ENCODE data around the gene VAV1.
"Not testable (repeated sequence)": the region's sequence is repeated elsewhere in the genome, so short reads cannot be mapped to it uniquely, and the experiment has no call there.

The VAV1 gene

GRCh38 chr19:6826281-6826920, 53.9 kb downstream of the VAV1 start:
- no peaks in the 10 kb centered on the region for H3K36me3 ChIP-seq (ENCODE audit: control insufficient read depth, insufficient read depth, low read length)
- no peak overlapping the region for H3K9ac ChIP-seq (ENCODE audit: low read depth, low read length)
- no peaks in the 10 kb centered on the region for H3K4me1 ChIP-seq (ENCODE audit: control insufficient read depth, insufficient read depth, low read length)
- H3K27me3 ChIP-seq (ENCODE audit: control insufficient read depth, insufficient read depth, low read length), result no peaks in the 10 kb centered on the region
- no peak overlapping the region for H3K4me3 ChIP-seq (ENCODE audit: low read depth, low read length)
- no peak overlapping the region for H3K27ac ChIP-seq (ENCODE audit: low read depth, low read length)
- H3K9me3 ChIP-seq (ENCODE audit: control insufficient read depth, insufficient read depth, low read length), result peaks cover 40% of the 10 kb centered on the region

- H3K27me3 ChIP-seq (ENCODE audit: control insufficient read depth, insufficient read depth, low read length), result no peaks in the 10 kb centered on the region
- no peaks in the 10 kb centered on the region for H3K36me3 ChIP-seq (ENCODE audit: control insufficient read depth, insufficient read depth, low read length)
Observed at GRCh38 chr19:6828306-6828697, 55.8 kb downstream of the VAV1 start.

GRCh38 chr19:6828698-6829633, 56.5 kb downstream of the VAV1 start:
- Histone ChIP-seq H3K9me3 (ENCODE audit: control insufficient read depth, insufficient read depth, low read length) (peaks cover 58% of the 10 kb centered on the region), H3K4me3 (ENCODE audit: low read depth, low read length) (no peak overlapping the region), H3K4me1 (ENCODE audit: control insufficient read depth, insufficient read depth, low read length) (no peaks in the 10 kb centered on the region), H3K27ac (ENCODE audit: low read depth, low read length) (no peak overlapping the region), H3K9ac (ENCODE audit: low read depth, low read length) (no peak overlapping the region), H3K36me3 (ENCODE audit: control insufficient read depth, insufficient read depth, low read length) (no peaks in the 10 kb centered on the region), H3K27me3 (ENCODE audit: control insufficient read depth, insufficient read depth, low read length) (no peaks in the 10 kb centered on the region)

More at GRCh38 chr19:6828306-6828697, 55.8 kb downstream of the VAV1 start:
- peaks cover 53% of the 10 kb centered on the region for H3K9me3 ChIP-seq (ENCODE audit: control insufficient read depth, insufficient read depth, low read length)
- H3K27ac ChIP-seq (ENCODE audit: low read depth, low read length), result no peak overlapping the region
- no peak overlapping the region for H3K4me3 ChIP-seq (ENCODE audit: low read depth, low read length)
- no peak overlapping the region for H3K9ac ChIP-seq (ENCODE audit: low read depth, low read length)
- H3K4me1 ChIP-seq (ENCODE audit: control insufficient read depth, insufficient read depth, low read length), result no peaks in the 10 kb centered on the region

GRCh38 chr19:6829829-6830228, 57.3 kb downstream of the VAV1 start:
- H3K27ac ChIP-seq (ENCODE audit: low read depth, low read length); H3K36me3 ChIP-seq (ENCODE audit: control insufficient read depth, insufficient read depth, low read length): not testable (repeated sequence)

GRCh38 chr19:6831084-6831483, 58.6 kb downstream of the VAV1 start:
- H3K9ac ChIP-seq (ENCODE audit: low read depth, low read length); H3K27me3 ChIP-seq (ENCODE audit: control insufficient read depth, insufficient read depth, low read length): not testable (repeated sequence)

More at GRCh38 chr19:6829829-6830228, 57.3 kb downstream of the VAV1 start:
- not testable (repeated sequence) for H3K4me1 ChIP-seq (ENCODE audit: control insufficient read depth, insufficient read depth, low read length); H3K4me3 ChIP-seq (ENCODE audit: low read depth, low read length); H3K27me3 ChIP-seq (ENCODE audit: control insufficient read depth, insufficient read depth, low read length); H3K9ac ChIP-seq (ENCODE audit: low read depth, low read length)
- peaks cover 60% of the 10 kb centered on the region for H3K9me3 ChIP-seq (ENCODE audit: control insufficient read depth, insufficient read depth, low read length)

GRCh38 chr19:6832412-6832811, 59.9 kb downstream of the VAV1 start:
- H3K27ac ChIP-seq (ENCODE audit: low read depth, low read length), result no peak overlapping the region
- H3K4me1 ChIP-seq (ENCODE audit: control insufficient read depth, insufficient read depth, low read length), result no peaks in the 10 kb centered on the region
- H3K27me3 ChIP-seq (ENCODE audit: control insufficient read depth, insufficient read depth, low read length), result no peaks in the 10 kb centered on the region
- no peaks in the 10 kb centered on the region for H3K36me3 ChIP-seq (ENCODE audit: control insufficient read depth, insufficient read depth, low read length)
- H3K9me3 ChIP-seq (ENCODE audit: control insufficient read depth, insufficient read depth, low read length), result peaks cover 63% of the 10 kb centered on the region
- no peak overlapping the region for H3K9ac ChIP-seq (ENCODE audit: low read depth, low read length)
- no peak overlapping the region for H3K4me3 ChIP-seq (ENCODE audit: low read depth, low read length)

More at GRCh38 chr19:6831084-6831483, 58.6 kb downstream of the VAV1 start:
- H3K36me3 ChIP-seq (ENCODE audit: control insufficient read depth, insufficient read depth, low read length); H3K4me3 ChIP-seq (ENCODE audit: low read depth, low read length); H3K4me1 ChIP-seq (ENCODE audit: control insufficient read depth, insufficient read depth, low read length); H3K27ac ChIP-seq (ENCODE audit: low read depth, low read length): not testable (repeated sequence)
- peaks cover 58% of the 10 kb centered on the region for H3K9me3 ChIP-seq (ENCODE audit: control insufficient read depth, insufficient read depth, low read length)

GRCh38 chr19:6833166-6833790, 60.8 kb downstream of the VAV1 start:
- Histone ChIP-seq H3K36me3 (ENCODE audit: control insufficient read depth, insufficient read depth, low read length) (no peaks in the 10 kb centered on the region), H3K4me1 (ENCODE audit: control insufficient read depth, insufficient read depth, low read length) (no peaks in the 10 kb centered on the region), H3K9me3 (ENCODE audit: control insufficient read depth, insufficient read depth, low read length) (peaks cover 55% of the 10 kb centered on the region)

GRCh38 chr19:6834433-6834832, 61.9 kb downstream of the VAV1 start:
- H3K4me1 ChIP-seq (ENCODE audit: control insufficient read depth, insufficient read depth, low read length), result no peaks in the 10 kb centered on the region
- no peak overlapping the region for H3K9ac ChIP-seq (ENCODE audit: low read depth, low read length)
- no peaks in the 10 kb centered on the region for H3K36me3 ChIP-seq (ENCODE audit: control insufficient read depth, insufficient read depth, low read length)

More at GRCh38 chr19:6833166-6833790, 60.8 kb downstream of the VAV1 start:
- Histone ChIP-seq H3K4me3 (ENCODE audit: low read depth, low read length) (no peak overlapping the region), H3K9ac (ENCODE audit: low read depth, low read length) (no peak overlapping the region), H3K27me3 (ENCODE audit: control insufficient read depth, insufficient read depth, low read length) (no peaks in the 10 kb centered on the region), H3K27ac (ENCODE audit: low read depth, low read length) (no peak overlapping the region)

GRCh38 chr19:6835501-6835900, 63.0 kb downstream of the VAV1 start:
- Histone ChIP-seq H3K36me3 (ENCODE audit: control insufficient read depth, insufficient read depth, low read length) (no peaks in the 10 kb centered on the region), H3K9me3 (ENCODE audit: control insufficient read depth, insufficient read depth, low read length) (peaks cover 49% of the 10 kb centered on the region), H3K4me1 (ENCODE audit: control insufficient read depth, insufficient read depth, low read length) (no peaks in the 10 kb centered on the region), H3K4me3 (ENCODE audit: low read depth, low read length) (no peak overlapping the region), H3K27me3 (ENCODE audit: control insufficient read depth, insufficient read depth, low read length) (no peaks in the 10 kb centered on the region), H3K9ac (ENCODE audit: low read depth, low read length) (no peak overlapping the region), H3K27ac (ENCODE audit: low read depth, low read length) (no peak overlapping the region)

More at GRCh38 chr19:6834433-6834832, 61.9 kb downstream of the VAV1 start:
- Histone ChIP-seq H3K4me3 (ENCODE audit: low read depth, low read length) (no peak overlapping the region), H3K27ac (ENCODE audit: low read depth, low read length) (no peak overlapping the region), H3K9me3 (ENCODE audit: control insufficient read depth, insufficient read depth, low read length) (peaks cover 49% of the 10 kb centered on the region), H3K27me3 (ENCODE audit: control insufficient read depth, insufficient read depth, low read length) (no peaks in the 10 kb centered on the region)

- no peak overlapping the region for H3K4me3 ChIP-seq (ENCODE audit: low read depth, low read length)
- no peaks in the 10 kb centered on the region for H3K36me3 ChIP-seq (ENCODE audit: control insufficient read depth, insufficient read depth, low read length)
- peaks cover 45% of the 10 kb centered on the region for H3K9me3 ChIP-seq (ENCODE audit: control insufficient read depth, insufficient read depth, low read length)
- H3K27ac ChIP-seq (ENCODE audit: low read depth, low read length), result no peak overlapping the region
- no peak overlapping the region for H3K9ac ChIP-seq (ENCODE audit: low read depth, low read length)
- no peaks in the 10 kb centered on the region for H3K27me3 ChIP-seq (ENCODE audit: control insufficient read depth, insufficient read depth, low read length)
- no peaks in the 10 kb centered on the region for H3K4me1 ChIP-seq (ENCODE audit: control insufficient read depth, insufficient read depth, low read length)
Observed at GRCh38 chr19:6837525-6837924, 65.0 kb downstream of the VAV1 start.
